Dedifferentiated amniotic fluid mesenchymal stem cell (primary cell): Measurements from ENCODE around the gene ADGRG7.
A peak's percentile ranks its signal among the peaks of the same experiment; 100 is the strongest.

Experiments used
- DNase-seq: peaks from one replicate; pipeline ENCODE4 v3.0.0-alpha.2; 2016; ENCODE audit errors: extremely low spot score

The ADGRG7 gene

GRCh38 chr3:100600181-100601042 lies 9.0 kb upstream of the ADGRG7 start:
- no peak for DNase-seq

- DNase-seq, result no peak
Observed at GRCh38 chr3:100602506-100603444, 6.6 kb upstream of the ADGRG7 start.

GRCh38 chr3:100603469-100603868 lies 5.9 kb upstream of the ADGRG7 start:
- DNase-seq, result peak; percentile 39

- DNase-seq, result no peak
Observed at GRCh38 chr3:100605358-100605757, 4.0 kb upstream of the ADGRG7 start.

- DNase-seq, result no peak
Observed at GRCh38 chr3:100606894-100607512, 2.4 kb upstream of the ADGRG7 start.

GRCh38 chr3:100609963-100610362 lies 562 bp downstream of the ADGRG7 start:
- no peak for DNase-seq

GRCh38 chr3:100611221-100611620 lies 1.8 kb downstream of the ADGRG7 start:
- DNase-seq, result no peak

- DNase-seq, result peak; percentile 4
Observed at GRCh38 chr3:100613721-100614390, 4.5 kb downstream of the ADGRG7 start.

GRCh38 chr3:100614941-100615340 lies 5.5 kb downstream of the ADGRG7 start:
- no peak for DNase-seq

- DNase-seq, result no peak
Observed at GRCh38 chr3:100615684-100616083, 6.3 kb downstream of the ADGRG7 start.

- no peak for DNase-seq
Observed at GRCh38 chr3:100621251-100621650, 11.8 kb downstream of the ADGRG7 start.

GRCh38 chr3:100627491-100627890 lies 18.1 kb downstream of the ADGRG7 start:
- DNase-seq, result no peak

GRCh38 chr3:100629421-100630127 lies 20.2 kb downstream of the ADGRG7 start:
- DNase-seq, result peak; percentile 13

GRCh38 chr3:100630664-100631063 lies 21.3 kb downstream of the ADGRG7 start:
- DNase-seq, result no peak

GRCh38 chr3:100631236-100631635 lies 21.8 kb downstream of the ADGRG7 start:
- no peak for DNase-seq

- no peak for DNase-seq
Observed at GRCh38 chr3:100634493-100635272, 25.3 kb downstream of the ADGRG7 start.

GRCh38 chr3:100635273-100635701 lies 25.9 kb downstream of the ADGRG7 start:
- DNase-seq, result no peak

- DNase-seq, result no peak
Observed at GRCh38 chr3:100637197-100637631, 27.8 kb downstream of the ADGRG7 start.

- no peak for DNase-seq
Observed at GRCh38 chr3:100640633-100641032, 31.2 kb downstream of the ADGRG7 start.

- no peak for DNase-seq
Observed at GRCh38 chr3:100641471-100642032, 32.2 kb downstream of the ADGRG7 start.
